ENCODE measurements around the gene ZMYM5. TPM values are rescaled to one million over a fixed set of nuclear protein-coding genes. Genes with fewer than 3 reads are reported as not detected.

ZMYM5 gene
- total and polyA plus RNA-seq, 2 of the 13 experiments (the other 11 are each of a cell fraction or from before 2014, with no cell fraction given), result 7.8 to 9.4 TPM

- 0 out of 2 replicates have a peak, but pooled peaks have one; percentile 21 for TF ChIP-seq THAP8 (CRISPR knock-in tag; IDR thresholded peaks at IDR 0.05; ENCODE audit: borderline replicate concordance)
- TF ChIP-seq ZNF451 (CRISPR knock-in tag; IDR thresholded peaks at IDR 0.05), result no peak
- 0 out of 2 replicates have a peak, but pooled peaks have one; percentile 32 for TF ChIP-seq ZSCAN12 (CRISPR knock-in tag; IDR thresholded peaks at IDR 0.05)
- no peak for TF ChIP-seq NBN (conservative IDR thresholded peaks at IDR 0.05)
- TF ChIP-seq BHLHE40 (IDR thresholded peaks at IDR 0.05; ENCODE audit: low read length), result 0 out of 2 replicates have a peak, but pooled peaks have one; percentile 9
- TF ChIP-seq LRRFIP1 (CRISPR knock-in tag; conservative IDR thresholded peaks at IDR 0.05), result no peak
- TF ChIP-seq, protein P1, sequence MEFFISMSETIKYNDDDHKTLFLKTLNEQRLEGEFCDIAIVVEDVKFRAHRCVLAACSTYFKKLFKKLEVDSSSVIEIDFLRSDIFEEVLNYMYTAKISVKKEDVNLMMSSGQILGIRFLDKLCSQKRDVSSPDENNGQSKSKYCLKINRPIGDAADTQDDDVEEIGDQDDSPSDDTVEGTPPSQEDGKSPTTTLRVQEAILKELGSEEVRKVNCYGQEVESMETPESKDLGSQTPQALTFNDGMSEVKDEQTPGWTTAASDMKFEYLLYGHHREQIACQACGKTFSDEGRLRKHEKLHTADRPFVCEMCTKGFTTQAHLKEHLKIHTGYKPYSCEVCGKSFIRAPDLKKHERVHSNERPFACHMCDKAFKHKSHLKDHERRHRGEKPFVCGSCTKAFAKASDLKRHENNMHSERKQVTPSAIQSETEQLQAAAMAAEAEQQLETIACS (CRISPR knock-in tag; IDR thresholded peaks at IDR 0.05), result no peak
- 0 out of 2 replicates have a peak, but pooled peaks have one; percentile 35 for TF ChIP-seq MXD4 (CRISPR knock-in tag; IDR thresholded peaks at IDR 0.05)
- peak; percentile 81; the same call in 1 of the 2 replicates for TF ChIP-seq ZNF788 (CRISPR knock-in tag; IDR thresholded peaks at IDR 0.05; ENCODE audit: borderline replicate concordance)
- TF ChIP-seq EP300 (IDR thresholded peaks at IDR 0.05; ENCODE audit: low read depth in 2 of 2, low read length in 2 of 2), result no peak
- no peak for TF ChIP-seq EP300 (CRISPR knock-in tag; IDR thresholded peaks at IDR 0.05; ENCODE audit: borderline replicate concordance)
- TF ChIP-seq ZNF747 (CRISPR knock-in tag; IDR thresholded peaks at IDR 0.05; ENCODE audit: borderline replicate concordance), result peak; percentile 73; the same call in 1 of the 2 replicates
- TF ChIP-seq ZNF720 (CRISPR knock-in tag; IDR thresholded peaks at IDR 0.05), result no peak
- peak; percentile 77; the same call in 1 of the 2 replicates for TF ChIP-seq PCBP1 (IDR thresholded peaks at IDR 0.05; ENCODE audit: borderline replicate concordance, low read depth, low read length)
- no peak for TF ChIP-seq FLYWCH1 (CRISPR knock-in tag; IDR thresholded peaks at IDR 0.05)
- no peak for TF ChIP-seq SKIL (CRISPR knock-in tag; IDR thresholded peaks at IDR 0.05; ENCODE audit: borderline replicate concordance)
- TF ChIP-seq SRSF9 (IDR thresholded peaks at IDR 0.05; ENCODE audit: borderline replicate concordance, insufficient read depth, low read depth, low read length, poor library complexity, severe bottlenecking), result no peak
- no peak for TF ChIP-seq ZNF256 (CRISPR knock-in tag; conservative IDR thresholded peaks at IDR 0.05)
- no peak for TF ChIP-seq MLXIP (CRISPR knock-in tag; IDR thresholded peaks at IDR 0.05; ENCODE audit: borderline replicate concordance)
These were observed at the start of gene ZMYM5 (continued) for GRCh38 chr13:19863323-19864023.

All from HepG2 (cell line).